Activated CD8-positive, alpha-beta T cell treated with anti-CD3 and anti-CD28 coated beads for 36 hours (primary cell): ENCODE data around the gene INPP5K. TPM values are rescaled to one million over a fixed set of nuclear protein-coding genes. Genes with fewer than 3 reads are reported as not detected.
"Not testable (repeated sequence)": the region's sequence is repeated elsewhere in the genome, so short reads cannot be mapped to it uniquely, and the experiment has no call there.

Source experiments
- ATAC-seq: fragments of 200-7000 bp; cut with Tn5 transposase; one replicate; pipeline ENCODE4 v1.10.0; 2021; ENCODE audit warnings: mild to moderate bottlenecking, moderate library complexity
- CTCF ChIA-PET: fragments of 350-600 bp; sonication (Branson Sonifier 250); formaldehyde crosslinking; loops from one replicate; lab custom pipeline; 2021; ENCODE audit warnings: antibody characterized with exemption; lab: Charles Lee
- POLR2A ChIA-PET: fragments of 350-600 bp; sonication (Branson Sonifier 250); formaldehyde crosslinking; loops from one replicate; lab custom pipeline; 2021; ENCODE audit warnings: antibody characterized with exemption; lab: Charles Lee
- DNase-seq: peaks from one replicate; pipeline ENCODE4 v3.0.0-alpha.2; 2020
- H3K27ac Mint-ChIP-seq: one replicate; pipeline ENCODE4 v1.8.0; 2021; ENCODE audit warnings: mild to moderate bottlenecking, mixed read lengths
- H3K27me3 Mint-ChIP-seq: one replicate; pipeline ENCODE4 v1.8.0; 2021; ENCODE audit warnings: mixed read lengths
- H3K36me3 Mint-ChIP-seq: one replicate; pipeline ENCODE4 v1.8.0; 2021; ENCODE audit warnings: low read depth, mixed read lengths
- H3K4me1 Mint-ChIP-seq: one replicate; pipeline ENCODE4 v1.8.0; 2021; ENCODE audit warnings: low read depth, mixed read lengths
- H3K4me3 Mint-ChIP-seq: one replicate; pipeline ENCODE4 v1.8.0; 2021; ENCODE audit warnings: mild to moderate bottlenecking, moderate library complexity, mixed read lengths
- H3K9me3 Mint-ChIP-seq: one replicate; pipeline ENCODE4 v1.8.0; 2021; ENCODE audit warnings: mixed read lengths
- intact Hi-C: fragments of 100-400 bp; cut with micrococcal nuclease; formaldehyde crosslinking; loops from one replicate; pipeline ENCODE4 v1.10.0; 2022
- total RNA-seq, 2 experiments: library from RNA; stranded (reverse); gene quantifications; one replicate each; pipeline ENCODE4 v1.2.3, GENCODE V29; 2021
- TF ChIP-seq, protein P1 (sequence below): fragments of 200-600 bp; IDR thresholded peaks from one replicate; pipeline ENCODE4 v1.8.0; 2022; ENCODE audit warnings: antibody characterized with exemption, mild to moderate bottlenecking

INPP5K gene
- total RNA-seq, 2 experiments from 2014 or later = 16.5 to 16.7 TPM

DNA sequence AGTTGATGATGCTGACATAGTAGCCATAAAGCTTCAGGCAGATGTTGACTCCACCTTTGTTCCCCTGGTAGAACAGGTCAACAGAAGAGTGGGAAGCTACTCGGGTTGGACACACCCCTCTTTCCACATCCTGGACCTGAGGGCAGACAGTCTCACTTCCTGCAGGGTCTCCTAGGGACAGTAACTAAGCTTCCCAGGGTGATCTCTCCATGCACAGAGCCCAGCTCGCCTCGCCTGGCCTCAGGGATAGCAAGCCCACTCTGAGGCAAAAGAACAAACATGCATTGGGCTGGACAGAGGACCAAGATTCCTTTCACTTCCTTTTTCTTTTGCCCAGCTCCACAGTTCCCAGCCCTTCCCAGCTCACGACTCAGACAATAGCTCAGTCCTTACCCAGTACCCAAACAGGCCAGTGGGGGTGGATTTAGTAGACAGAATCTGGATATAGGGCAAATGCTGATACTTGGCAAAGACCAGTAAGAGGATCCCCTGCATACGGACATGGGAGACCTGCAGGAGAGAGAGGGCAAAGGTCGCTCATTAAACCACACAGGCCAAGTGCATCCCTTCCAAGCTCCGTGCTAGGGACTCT lies 7.0 kb downstream of the INPP5K start:
- Mint-ChIP-seq H3K4me1 (peaks cover 4% of the 10 kb centered on the region), H3K4me3 (no peak overlapping the region), H3K9me3 (no peaks in the 10 kb centered on the region), H3K36me3 (peaks cover 15% of the 10 kb centered on the region), H3K27ac (no peak overlapping the region), H3K27me3 (no peaks in the 10 kb centered on the region)
- no peak for ATAC-seq
- CTCF ChIA-PET = interaction anchor here (1.0 to 1.3 kb wide), 2 partner anchors 24 to 144 kb away, joined by 3 read pairs; no protein-coding TSS in a partner anchor
- intact Hi-C loops = no loop called here
- POLR2A ChIA-PET = interaction anchor here (1.5 kb wide), 1 partner anchor 10 kb away, joined by 3 read pairs; no protein-coding TSS in a partner anchor
- TF ChIP-seq, protein P1, sequence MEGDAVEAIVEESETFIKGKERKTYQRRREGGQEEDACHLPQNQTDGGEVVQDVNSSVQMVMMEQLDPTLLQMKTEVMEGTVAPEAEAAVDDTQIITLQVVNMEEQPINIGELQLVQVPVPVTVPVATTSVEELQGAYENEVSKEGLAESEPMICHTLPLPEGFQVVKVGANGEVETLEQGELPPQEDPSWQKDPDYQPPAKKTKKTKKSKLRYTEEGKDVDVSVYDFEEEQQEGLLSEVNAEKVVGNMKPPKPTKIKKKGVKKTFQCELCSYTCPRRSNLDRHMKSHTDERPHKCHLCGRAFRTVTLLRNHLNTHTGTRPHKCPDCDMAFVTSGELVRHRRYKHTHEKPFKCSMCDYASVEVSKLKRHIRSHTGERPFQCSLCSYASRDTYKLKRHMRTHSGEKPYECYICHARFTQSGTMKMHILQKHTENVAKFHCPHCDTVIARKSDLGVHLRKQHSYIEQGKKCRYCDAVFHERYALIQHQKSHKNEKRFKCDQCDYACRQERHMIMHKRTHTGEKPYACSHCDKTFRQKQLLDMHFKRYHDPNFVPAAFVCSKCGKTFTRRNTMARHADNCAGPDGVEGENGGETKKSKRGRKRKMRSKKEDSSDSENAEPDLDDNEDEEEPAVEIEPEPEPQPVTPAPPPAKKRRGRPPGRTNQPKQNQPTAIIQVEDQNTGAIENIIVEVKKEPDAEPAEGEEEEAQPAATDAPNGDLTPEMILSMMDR = no peak
- no peak for DNase-seq

DNA sequence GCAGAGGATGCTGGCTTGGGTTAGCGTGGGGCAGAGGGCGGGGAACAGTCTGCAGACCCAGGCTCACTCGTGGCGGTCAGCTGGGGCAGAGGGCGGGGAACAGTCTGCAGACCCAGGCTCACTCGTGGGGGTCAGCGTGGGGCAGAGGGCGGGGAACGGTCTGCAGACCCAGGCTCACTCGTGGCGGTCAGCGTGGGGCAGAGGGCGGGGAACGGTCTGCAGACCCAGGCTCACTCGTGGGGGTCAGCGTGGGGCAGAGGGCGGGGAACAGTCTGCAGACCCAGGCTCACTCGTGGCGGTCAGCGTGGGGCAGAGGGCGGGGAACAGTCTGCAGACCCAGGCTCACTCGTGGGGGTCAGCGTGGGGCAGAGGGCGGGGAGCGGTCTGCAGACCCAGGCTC lies 7.7 kb downstream of the INPP5K start:
- H3K4me3 Mint-ChIP-seq, ATAC-seq, H3K27me3 Mint-ChIP-seq, intact Hi-C loops, H3K4me1 Mint-ChIP-seq, H3K27ac Mint-ChIP-seq, DNase-seq, H3K9me3 Mint-ChIP-seq: not testable (repeated sequence)
- H3K36me3 Mint-ChIP-seq = peaks cover 14% of the 10 kb centered on the region
- POLR2A ChIA-PET = interaction anchor here (1.5 kb wide), 1 partner anchor 9 kb away, joined by 3 read pairs; no protein-coding TSS in a partner anchor
- CTCF ChIA-PET = interaction anchor here (1.0 kb wide), 1 partner anchor 144 kb away, joined by 3 read pairs; no protein-coding TSS in a partner anchor

DNA sequence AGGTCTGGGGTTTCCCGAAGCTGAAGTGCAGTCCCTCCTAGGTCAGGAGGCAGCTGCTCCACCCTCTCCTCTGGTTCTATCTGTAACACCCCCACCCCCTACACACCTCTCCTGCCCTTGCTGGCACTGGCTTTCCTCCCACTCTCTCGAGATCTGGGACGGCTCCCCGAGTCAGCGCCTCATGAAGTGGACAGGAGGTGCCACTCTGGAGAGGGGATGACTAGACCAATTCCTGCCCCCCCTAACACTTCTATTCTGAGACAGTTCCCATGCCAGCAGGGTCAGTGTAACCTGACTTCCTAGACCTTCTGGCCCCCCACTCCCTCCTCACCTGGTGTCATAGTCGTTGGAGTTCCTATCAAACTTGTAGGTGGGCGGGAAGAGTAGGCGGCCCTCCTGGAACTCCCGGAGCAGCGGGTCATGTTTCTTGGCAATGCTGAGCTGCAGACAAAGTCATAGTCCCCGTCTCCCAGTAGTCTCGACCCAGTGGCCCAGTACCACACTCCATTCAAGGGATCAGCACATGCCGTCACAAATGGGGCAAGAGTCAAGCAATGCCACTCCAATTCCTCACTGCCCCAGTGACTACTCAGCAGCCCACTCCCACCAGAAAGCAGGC lies 9.7 kb downstream of the INPP5K start:
- Mint-ChIP-seq H3K27ac (no peak overlapping the region), H3K9me3 (no peaks in the 10 kb centered on the region), H3K4me1 (no peaks in the 10 kb centered on the region), H3K27me3 (no peaks in the 10 kb centered on the region), H3K4me3 (no peak overlapping the region), H3K36me3 (peaks cover 9% of the 10 kb centered on the region)
- no peak for ATAC-seq
- POLR2A ChIA-PET = no interaction called here
- DNase-seq = no peak
- TF ChIP-seq, protein P1 = no peak
- CTCF ChIA-PET = interaction anchor here (1.2 to 3.9 kb wide), 2 partner anchors 9 to 142 kb away, joined by 4 to 14 read pairs; partner anchors contain the start of gene INPP5K
- intact Hi-C loops = no loop called here

DNA sequence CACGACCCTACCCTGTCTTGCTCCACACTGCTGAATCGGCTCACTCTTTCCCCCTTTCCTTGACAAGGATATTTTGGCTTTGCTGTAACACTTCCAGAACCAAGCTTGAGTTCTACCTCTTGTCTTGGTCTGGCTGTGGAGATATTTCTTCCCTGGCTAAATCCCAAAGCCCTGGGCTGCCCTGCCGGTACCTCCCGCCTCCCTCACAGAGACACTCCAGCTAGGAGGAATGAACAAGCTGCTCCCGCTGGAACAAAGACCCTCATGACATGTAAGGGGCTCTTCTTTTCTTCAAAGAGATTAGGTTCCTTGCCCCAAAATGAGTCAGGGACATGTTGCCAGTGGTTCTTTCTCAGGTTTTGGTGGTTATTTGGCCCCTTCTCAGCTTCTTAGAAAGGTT lies 10.8 kb downstream of the INPP5K start:
- TF ChIP-seq, protein P1 = no peak
- ChIA-PET POLR2A (interaction anchor here (1.1 kb wide), 1 partner anchor 29 kb away, joined by 4 read pairs; no protein-coding TSS in a partner anchor), CTCF (interaction anchor here (0.7 to 3.9 kb wide), 3 partner anchors 10 to 172 kb away, joined by 3 to 14 read pairs (median 3); partner anchors contain the start of gene INPP5K)
- no peaks in the 10 kb centered on the region for H3K27me3 Mint-ChIP-seq
- ATAC-seq (no peak), DNase-seq (no peak)
- H3K4me3 Mint-ChIP-seq = no peak overlapping the region
- no peak overlapping the region for H3K27ac Mint-ChIP-seq
- no peaks in the 10 kb centered on the region for H3K9me3 Mint-ChIP-seq
- no peaks in the 10 kb centered on the region for H3K4me1 Mint-ChIP-seq
- intact Hi-C loops = no loop called here
- H3K36me3 Mint-ChIP-seq = peaks cover 8% of the 10 kb centered on the region

DNA sequence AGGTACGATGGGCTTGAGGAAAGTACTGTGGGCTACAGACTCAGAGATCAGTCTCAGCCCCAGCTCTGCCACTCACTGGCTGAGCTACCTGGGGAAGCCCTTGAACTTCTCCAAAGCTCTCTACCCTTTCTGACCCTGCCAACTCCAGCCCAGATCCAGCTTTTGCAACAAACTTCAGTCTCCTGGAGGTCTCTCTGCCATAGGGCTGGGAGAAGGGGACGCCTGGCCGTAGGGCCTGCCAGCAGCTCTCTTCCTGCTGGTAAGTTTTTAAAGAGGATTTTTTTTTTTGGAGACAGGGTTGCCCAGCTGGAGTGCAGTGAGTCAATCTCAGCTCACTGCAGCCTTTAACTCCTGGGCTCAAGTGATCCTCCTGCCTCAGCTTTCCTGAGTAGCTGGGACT lies 11.5 kb downstream of the INPP5K start:
- CTCF ChIA-PET = interaction anchor here (0.7 to 3.9 kb wide), 3 partner anchors 11 to 172 kb away, joined by 3 to 14 read pairs (median 3); partner anchors contain the start of gene INPP5K
- intact Hi-C loops = no loop called here
- Mint-ChIP-seq H3K27ac (no peak overlapping the region), H3K4me1 (no peaks in the 10 kb centered on the region), H3K27me3 (no peaks in the 10 kb centered on the region), H3K9me3 (no peaks in the 10 kb centered on the region), H3K36me3 (peaks cover 8% of the 10 kb centered on the region), H3K4me3 (no peak overlapping the region)
- DNase-seq = no peak
- POLR2A ChIA-PET = interaction anchor here (0.7 to 1.7 kb wide), 3 partner anchors 11 to 30 kb away, joined by 3 to 5 read pairs (median 4); partner anchors contain the start of gene MYO1C
- ATAC-seq = no peak
- TF ChIP-seq, protein P1 = no peak
